Left hindlimb (tissue), 1 donor: Measurements from ENCODE around the gene PPP4C.

Source experiments
- DNase-seq: peaks from one replicate; pipeline ENCODE4 v3.0.0-alpha.2; 2018

Gene PPP4C

GRCh38 chr16:30060346-30060745, 15.4 kb upstream of the PPP4C start:
- DNase-seq, result no peak

- DNase-seq, result peak; percentile 56
These were observed 14.8 kb upstream of the PPP4C start for GRCh38 chr16:30060836-30061554.

DNA sequence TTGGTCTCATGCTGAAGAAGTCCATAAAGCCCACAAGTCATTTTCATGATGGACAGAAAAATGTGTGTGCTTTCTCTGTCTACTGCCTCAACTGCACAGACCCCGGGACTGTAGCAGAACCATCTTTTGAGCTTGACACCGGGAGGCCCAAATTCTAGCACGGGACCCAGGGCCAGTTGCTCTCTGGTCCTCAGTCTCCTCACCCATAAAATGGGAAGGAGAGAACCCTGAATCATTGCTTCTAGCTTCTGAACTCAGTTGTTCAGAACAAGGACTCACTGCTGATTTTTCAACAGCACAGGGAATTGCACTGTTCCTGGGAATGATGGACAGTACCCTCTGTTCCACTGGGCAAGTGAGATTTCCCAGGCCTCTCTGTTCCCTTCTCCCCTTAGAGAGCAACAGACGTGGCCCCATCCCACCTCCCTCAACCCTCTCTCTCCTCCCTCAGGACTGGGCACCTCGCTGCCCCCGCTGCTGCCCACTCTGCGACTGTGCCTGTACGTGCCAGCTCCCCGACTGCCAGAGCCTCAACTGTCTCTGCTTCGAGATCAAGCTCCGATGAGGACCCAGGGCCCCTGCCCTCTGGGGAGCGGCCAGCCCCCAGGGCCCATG, 12.4 kb upstream of the PPP4C start:
- DNase-seq, result no peak

DNA sequence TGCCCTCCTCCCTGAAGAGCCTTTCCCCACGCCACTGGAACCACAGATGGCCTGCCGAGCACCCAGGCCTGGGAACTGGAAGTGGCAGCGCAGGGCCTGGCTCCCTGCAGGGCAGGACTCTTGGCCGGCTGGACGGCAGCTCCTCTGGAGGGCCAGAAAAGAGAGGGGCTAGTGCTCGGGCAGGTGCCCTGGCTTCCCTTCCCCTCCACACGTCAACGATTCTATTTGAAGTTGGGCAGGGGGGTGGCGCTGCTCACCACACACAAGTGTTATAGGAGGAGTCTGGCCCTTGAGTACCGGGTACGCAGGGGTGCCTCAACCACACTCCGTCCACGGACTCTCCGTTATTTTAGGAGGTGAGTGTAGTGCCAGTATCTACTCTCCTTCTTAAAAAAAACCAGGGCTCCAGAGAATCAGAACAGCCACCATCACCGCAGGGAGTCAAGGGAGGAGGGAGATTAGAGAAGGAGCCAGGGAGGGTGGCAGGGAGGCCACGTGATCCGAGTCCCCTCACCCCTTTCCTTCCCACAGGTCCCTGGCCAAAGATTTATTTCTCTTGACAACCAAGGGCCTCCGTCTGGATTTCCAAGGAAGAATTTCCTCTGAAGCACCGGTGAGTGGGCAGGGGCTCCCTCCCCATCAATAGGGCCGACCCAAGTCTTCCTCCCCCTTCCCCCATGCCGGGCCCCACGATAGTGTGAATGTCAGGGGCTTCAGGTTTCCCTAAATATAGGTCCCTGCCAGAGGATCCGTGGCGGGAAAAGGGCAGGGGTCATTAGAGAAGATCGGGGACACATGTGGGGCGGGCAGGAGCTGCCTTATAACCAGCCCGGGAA, 11.7 kb upstream of the PPP4C start:
- DNase-seq, result peak; percentile 74

- DNase-seq, result no peak
These were observed 11.1 kb upstream of the PPP4C start for GRCh38 chr16:30064729-30065101.

- peak; percentile 99 for DNase-seq
These were observed 10.5 kb upstream of the PPP4C start, which contains the start of gene ALDOA for GRCh38 chr16:30065102-30065942. Gene ALDOA, plus strand, starts transcription at chr16:30065760. Its CDS starts 1,138 bp downstream, at chr16:30066898.

- DNase-seq, result no peak
These were observed 9.6 kb upstream of the PPP4C start for GRCh38 chr16:30065943-30066760.

DNA sequence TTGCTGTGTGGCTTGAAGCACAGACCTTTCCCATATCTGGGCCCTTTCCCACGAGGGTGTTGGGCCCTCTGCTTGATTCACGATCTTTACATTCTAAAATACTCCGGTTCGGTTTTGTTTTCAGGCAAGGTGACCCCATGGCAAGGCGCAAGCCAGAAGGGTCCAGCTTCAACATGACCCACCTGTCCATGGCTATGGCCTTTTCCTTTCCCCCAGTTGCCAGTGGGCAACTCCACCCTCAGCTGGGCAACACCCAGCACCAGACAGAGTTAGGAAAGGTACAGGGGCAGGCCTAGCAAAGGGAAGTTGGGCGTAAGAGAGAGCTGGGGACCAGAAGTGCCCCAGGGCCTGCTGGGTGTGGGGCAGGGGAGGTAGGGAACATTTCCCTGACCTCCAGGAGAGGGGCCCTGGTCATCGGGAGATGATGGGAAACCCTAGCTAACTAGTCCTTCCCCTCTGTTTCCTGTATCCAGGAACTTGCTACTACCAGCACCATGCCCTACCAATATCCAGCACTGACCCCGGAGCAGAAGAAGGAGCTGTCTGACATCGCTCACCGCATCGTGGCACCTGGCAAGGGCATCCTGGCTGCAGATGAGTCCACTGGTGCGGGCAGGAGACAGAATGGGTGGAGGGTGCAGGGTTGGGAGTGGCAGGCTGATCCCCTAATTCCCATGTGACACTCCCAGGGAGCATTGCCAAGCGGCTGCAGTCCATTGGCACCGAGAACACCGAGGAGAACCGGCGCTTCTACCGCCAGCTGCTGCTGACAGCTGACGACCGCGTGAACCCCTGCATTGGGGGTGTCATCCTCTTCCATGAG, 8.8 kb upstream of the PPP4C start:
- no peak for DNase-seq

- DNase-seq, result no peak
These were observed 8.2 kb upstream of the PPP4C start for GRCh38 chr16:30067584-30067916.

- DNase-seq, result no peak
These were observed 7.5 kb upstream of the PPP4C start for GRCh38 chr16:30068333-30068732.

DNA sequence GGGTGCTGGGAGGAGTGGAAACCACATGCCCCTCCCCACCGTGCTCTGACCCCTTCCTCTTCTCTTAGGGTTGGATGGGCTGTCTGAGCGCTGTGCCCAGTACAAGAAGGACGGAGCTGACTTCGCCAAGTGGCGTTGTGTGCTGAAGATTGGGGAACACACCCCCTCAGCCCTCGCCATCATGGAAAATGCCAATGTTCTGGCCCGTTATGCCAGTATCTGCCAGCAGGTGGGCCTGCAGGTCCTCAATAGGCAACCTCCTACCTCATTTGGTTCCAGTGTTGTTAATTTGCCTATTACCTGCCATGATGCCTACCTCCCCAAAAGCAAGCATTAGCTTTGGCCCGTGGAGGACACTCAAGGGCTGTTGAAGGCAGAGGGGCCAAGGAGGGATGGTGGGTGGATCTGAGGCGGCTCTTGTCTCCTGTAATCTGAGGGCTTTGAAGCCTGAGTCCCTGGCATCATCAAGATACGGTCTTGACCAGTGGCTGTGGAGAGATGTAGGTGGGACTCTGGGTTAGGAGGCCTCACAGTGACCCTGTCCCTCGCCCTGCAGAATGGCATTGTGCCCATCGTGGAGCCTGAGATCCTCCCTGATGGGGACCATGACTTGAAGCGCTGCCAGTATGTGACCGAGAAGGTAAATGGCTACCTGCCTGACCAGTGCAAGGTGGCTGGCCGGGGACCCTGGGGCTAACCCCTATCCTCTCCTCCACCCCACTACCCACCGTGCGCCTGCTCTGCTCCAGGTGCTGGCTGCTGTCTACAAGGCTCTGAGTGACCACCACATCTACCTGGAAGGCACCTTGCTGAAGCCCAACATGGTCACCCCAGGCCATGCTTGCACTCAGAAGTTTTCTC, 6.8 kb upstream of the PPP4C start:
- DNase-seq, result no peak

DNA sequence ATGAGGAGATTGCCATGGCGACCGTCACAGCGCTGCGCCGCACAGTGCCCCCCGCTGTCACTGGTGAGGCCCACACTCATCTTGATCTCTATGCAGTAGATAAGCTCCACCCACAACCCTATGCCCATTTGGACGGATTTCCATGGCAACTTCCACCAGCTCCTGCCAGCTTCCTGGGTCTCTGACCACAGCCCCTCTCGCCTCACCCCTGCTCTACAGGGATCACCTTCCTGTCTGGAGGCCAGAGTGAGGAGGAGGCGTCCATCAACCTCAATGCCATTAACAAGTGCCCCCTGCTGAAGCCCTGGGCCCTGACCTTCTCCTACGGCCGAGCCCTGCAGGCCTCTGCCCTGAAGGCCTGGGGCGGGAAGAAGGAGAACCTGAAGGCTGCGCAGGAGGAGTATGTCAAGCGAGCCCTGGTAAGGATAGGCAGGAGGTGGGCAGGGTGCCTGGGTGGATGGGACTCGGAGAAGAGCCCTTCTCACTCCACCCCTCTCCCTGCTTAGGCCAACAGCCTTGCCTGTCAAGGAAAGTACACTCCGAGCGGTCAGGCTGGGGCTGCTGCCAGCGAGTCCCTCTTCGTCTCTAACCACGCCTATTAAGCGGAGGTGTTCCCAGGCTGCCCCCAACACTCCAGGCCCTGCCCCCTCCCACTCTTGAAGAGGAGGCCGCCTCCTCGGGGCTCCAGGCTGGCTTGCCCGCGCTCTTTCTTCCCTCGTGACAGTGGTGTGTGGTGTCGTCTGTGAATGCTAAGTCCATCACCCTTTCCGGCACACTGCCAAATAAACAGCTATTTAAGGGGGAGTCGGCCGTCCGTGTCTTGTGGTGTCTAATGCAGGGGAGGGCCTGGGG, 6.0 kb upstream of the PPP4C start:
- no peak for DNase-seq

DNA sequence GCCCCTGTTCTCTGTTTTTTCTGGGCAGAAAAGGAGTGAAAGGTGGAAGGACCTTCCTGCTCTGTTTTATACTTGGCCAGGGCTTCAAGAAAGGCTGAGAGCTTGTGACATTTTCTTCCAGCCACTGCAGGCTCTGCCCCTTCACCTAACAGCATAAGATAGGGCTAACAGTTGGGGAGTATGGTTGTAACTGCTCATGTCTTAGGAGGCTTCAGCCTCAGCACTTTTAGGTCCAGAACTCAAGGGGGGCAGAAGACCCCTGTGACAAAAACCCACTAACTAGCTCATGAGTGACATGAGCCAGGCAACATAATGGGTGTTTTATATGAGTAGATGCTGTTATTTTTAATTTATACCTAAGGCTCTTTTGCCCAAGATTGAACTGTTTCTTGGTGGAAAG, 5.3 kb upstream of the PPP4C start:
- DNase-seq, result no peak

DNA sequence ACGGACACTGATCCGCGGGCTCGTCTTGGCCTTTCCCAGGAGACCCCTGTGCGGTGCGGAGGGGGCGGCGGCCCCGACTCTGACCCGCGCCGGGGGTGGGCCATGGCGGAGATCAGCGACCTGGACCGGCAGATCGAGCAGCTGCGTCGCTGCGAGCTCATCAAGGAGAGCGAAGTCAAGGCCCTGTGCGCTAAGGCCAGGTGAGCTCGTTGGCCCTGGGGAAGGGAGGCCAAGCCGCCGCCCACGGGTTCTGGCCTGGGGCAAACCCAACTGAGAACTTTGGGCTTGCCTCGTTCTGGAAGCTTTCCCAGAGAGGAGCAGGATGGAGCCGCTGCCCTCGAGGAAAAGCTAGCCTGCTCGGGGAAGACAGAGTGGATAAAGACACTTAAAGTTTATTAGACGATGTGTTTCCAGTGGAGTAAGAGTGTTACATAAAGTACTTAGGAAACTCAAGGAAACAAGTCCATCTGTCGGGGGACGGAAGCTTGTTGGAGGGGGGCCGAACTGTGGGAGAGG, 540 bp downstream of the PPP4C start:
- DNase-seq, result no peak

- no peak for DNase-seq
These were observed 1.9 kb downstream of the PPP4C start for GRCh38 chr16:30077656-30078055.

DNA sequence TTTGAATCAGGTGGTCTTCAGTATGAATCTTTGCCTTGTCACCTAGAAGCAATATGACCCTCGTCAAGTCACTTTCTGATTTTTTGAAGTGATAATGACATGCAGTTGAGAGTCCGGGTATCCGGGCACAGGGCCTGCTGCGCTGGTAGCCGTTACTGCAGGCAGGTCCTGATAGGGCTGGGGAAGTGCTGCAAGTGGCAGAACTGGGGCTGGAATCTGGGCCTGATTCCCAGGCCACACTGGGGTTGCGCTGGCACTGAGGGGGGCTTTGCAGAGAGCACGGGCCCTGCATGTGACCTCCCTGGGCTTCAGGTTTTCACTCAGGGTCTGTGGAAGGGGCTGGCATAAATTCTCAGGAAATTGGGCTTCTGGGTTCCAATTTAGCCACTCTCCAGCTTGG, 3.0 kb downstream of the PPP4C start:
- no peak for DNase-seq

DNA sequence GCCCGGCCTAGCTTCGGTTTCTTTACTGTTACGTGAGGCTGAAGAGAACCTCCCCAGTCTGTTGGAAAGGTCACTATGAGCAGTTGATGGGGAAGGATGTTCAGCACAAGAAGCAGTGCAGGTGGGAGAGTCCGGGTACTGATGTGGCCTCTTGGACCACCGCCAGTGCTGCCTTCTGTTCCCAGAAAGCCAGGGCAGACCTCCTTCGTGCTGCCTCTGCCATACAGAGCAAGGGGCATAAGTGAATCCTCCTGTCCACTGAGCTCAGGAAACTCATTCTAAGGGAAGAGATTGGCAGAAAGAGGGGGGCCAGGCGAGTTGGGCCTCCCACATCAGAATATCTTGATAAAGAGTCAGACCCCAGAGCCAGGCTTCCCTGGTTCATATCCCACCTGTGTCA, 3.7 kb downstream of the PPP4C start:
- DNase-seq, result no peak

GRCh38 chr16:30082545-30083090, 6.8 kb downstream of the PPP4C start:
- DNase-seq, result no peak
